ENCODE measurements around the gene SPEM2. TPM values are rescaled to one million over a fixed set of nuclear protein-coding genes. Genes with fewer than 3 reads are reported as not detected.

The SPEM2 gene
- polyA plus RNA-seq, 1 donor from 2014 or later = not detected

- Histone ChIP-seq H3K4me3 (ENCODE audit: low read length) (peak overlapping the region; percentile 85), H3K27ac (ENCODE audit: low read length) (peak overlapping the region; percentile 99), H3K27me3 (ENCODE audit: insufficient read depth, low read depth, low read length) (peaks cover 40% of the 10 kb centered on the region)
Measured at GRCh38 chr17:7441266-7441665, 15.8 kb downstream of the SPEM2 start.

DNA sequence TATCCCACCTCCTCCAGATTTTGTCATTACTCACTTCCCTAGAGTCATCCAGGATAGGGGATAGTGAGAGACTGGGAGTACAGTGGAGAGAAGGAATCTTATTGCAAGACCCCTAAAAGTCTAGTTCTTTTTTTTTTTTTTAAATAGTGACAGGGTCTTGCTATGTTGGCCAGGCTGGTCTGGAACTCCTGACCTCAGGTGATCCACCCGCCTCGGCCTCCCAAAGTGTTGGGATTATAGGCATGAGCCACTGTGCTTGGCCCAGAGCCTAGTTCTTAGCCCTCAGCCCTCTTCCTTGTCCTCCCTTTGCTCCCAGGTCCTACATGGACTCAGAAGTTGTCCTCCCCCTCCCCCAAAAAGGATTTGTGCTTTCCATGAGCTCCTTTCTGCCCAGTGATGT is 16.7 kb downstream of the SPEM2 start:
- H3F3A ChIP-seq (ENCODE audit: insufficient read depth, low read length, poor library complexity, severe bottlenecking) = peaks cover 4% of the 10 kb centered on the region
- no peaks in the 10 kb centered on the region for H3K9me2 ChIP-seq (ENCODE audit: insufficient read depth, low read length)
- H3K9ac ChIP-seq (ENCODE audit: low read length) = peak overlapping the region; percentile 97
- H3K27ac ChIP-seq (ENCODE audit: low read length) = peak overlapping the region; percentile 99
- no peaks in the 10 kb centered on the region for H3K36me3 ChIP-seq (ENCODE audit: insufficient read depth, low read length)
- H3K9me3 ChIP-seq (ENCODE audit: low read length) = no peaks in the 10 kb centered on the region
- H3K79me2 ChIP-seq (replicated peaks; ENCODE audit: insufficient read depth, low read length) = no peaks in the 10 kb centered on the region
- no peaks in the 10 kb centered on the region for H4K20me1 ChIP-seq (ENCODE audit: insufficient read depth)
- peak overlapping the region; percentile 85 for H3K4me3 ChIP-seq (ENCODE audit: low read length)
- no peak overlapping the region for H2AFZ ChIP-seq (ENCODE audit: low read depth, low read length)
- TF ChIP-seq TAF1 (IDR thresholded peaks at IDR 0.05; ENCODE audit: low read depth) (no peak), EP300 (conservative IDR thresholded peaks at IDR 0.05; ENCODE audit: poor library complexity, severe bottlenecking) (no peak), EZH2 (IDR thresholded peaks at IDR 0.05; ENCODE audit: borderline replicate concordance, insufficient read depth, low read length, poor library complexity, severe bottlenecking) (no peak), MXI1 (conservative IDR thresholded peaks at IDR 0.05; ENCODE audit: poor library complexity, severe bottlenecking) (no peak), SMC3 (conservative IDR thresholded peaks at IDR 0.05; ENCODE audit: poor library complexity) (no peak), RAD21 (conservative IDR thresholded peaks at IDR 0.05) (no peak), POLR2AphosphoS5 (IDR thresholded peaks at IDR 0.05) (no peak)
- TF ChIP-seq, protein P1, sequence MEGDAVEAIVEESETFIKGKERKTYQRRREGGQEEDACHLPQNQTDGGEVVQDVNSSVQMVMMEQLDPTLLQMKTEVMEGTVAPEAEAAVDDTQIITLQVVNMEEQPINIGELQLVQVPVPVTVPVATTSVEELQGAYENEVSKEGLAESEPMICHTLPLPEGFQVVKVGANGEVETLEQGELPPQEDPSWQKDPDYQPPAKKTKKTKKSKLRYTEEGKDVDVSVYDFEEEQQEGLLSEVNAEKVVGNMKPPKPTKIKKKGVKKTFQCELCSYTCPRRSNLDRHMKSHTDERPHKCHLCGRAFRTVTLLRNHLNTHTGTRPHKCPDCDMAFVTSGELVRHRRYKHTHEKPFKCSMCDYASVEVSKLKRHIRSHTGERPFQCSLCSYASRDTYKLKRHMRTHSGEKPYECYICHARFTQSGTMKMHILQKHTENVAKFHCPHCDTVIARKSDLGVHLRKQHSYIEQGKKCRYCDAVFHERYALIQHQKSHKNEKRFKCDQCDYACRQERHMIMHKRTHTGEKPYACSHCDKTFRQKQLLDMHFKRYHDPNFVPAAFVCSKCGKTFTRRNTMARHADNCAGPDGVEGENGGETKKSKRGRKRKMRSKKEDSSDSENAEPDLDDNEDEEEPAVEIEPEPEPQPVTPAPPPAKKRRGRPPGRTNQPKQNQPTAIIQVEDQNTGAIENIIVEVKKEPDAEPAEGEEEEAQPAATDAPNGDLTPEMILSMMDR (IDR thresholded peaks at IDR 0.05; ENCODE audit: poor library complexity, severe bottlenecking) = no peak
- TF ChIP-seq, protein P2, sequence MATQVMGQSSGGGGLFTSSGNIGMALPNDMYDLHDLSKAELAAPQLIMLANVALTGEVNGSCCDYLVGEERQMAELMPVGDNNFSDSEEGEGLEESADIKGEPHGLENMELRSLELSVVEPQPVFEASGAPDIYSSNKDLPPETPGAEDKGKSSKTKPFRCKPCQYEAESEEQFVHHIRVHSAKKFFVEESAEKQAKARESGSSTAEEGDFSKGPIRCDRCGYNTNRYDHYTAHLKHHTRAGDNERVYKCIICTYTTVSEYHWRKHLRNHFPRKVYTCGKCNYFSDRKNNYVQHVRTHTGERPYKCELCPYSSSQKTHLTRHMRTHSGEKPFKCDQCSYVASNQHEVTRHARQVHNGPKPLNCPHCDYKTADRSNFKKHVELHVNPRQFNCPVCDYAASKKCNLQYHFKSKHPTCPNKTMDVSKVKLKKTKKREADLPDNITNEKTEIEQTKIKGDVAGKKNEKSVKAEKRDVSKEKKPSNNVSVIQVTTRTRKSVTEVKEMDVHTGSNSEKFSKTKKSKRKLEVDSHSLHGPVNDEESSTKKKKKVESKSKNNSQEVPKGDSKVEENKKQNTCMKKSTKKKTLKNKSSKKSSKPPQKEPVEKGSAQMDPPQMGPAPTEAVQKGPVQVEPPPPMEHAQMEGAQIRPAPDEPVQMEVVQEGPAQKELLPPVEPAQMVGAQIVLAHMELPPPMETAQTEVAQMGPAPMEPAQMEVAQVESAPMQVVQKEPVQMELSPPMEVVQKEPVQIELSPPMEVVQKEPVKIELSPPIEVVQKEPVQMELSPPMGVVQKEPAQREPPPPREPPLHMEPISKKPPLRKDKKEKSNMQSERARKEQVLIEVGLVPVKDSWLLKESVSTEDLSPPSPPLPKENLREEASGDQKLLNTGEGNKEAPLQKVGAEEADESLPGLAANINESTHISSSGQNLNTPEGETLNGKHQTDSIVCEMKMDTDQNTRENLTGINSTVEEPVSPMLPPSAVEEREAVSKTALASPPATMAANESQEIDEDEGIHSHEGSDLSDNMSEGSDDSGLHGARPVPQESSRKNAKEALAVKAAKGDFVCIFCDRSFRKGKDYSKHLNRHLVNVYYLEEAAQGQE (IDR thresholded peaks at IDR 0.05; ENCODE audit: borderline replicate concordance) = no peak
- peaks cover 38% of the 10 kb centered on the region for H3K27me3 ChIP-seq (ENCODE audit: insufficient read depth, low read depth, low read length)
- H3K4me2 ChIP-seq (ENCODE audit: low read length) = peak overlapping the region; percentile 79

More at GRCh38 chr17:7441266-7441665, 15.8 kb downstream of the SPEM2 start:
- Histone ChIP-seq H3K4me2 (ENCODE audit: low read length) (peak overlapping the region; percentile 79), H3K9me2 (ENCODE audit: insufficient read depth, low read length) (no peaks in the 10 kb centered on the region), H3K9me3 (ENCODE audit: low read length) (no peaks in the 10 kb centered on the region), H3K36me3 (ENCODE audit: insufficient read depth, low read length) (no peaks in the 10 kb centered on the region), H3F3A (ENCODE audit: insufficient read depth, low read length, poor library complexity, severe bottlenecking) (peaks cover 4% of the 10 kb centered on the region), H4K20me1 (ENCODE audit: insufficient read depth) (no peaks in the 10 kb centered on the region), H3K79me2 (replicated peaks; ENCODE audit: insufficient read depth, low read length) (no peaks in the 10 kb centered on the region), H3K9ac (ENCODE audit: low read length) (peak overlapping the region; percentile 97), H2AFZ (ENCODE audit: low read depth, low read length) (no peak overlapping the region)
- TF ChIP-seq SMC3 (conservative IDR thresholded peaks at IDR 0.05; ENCODE audit: poor library complexity) = peak; percentile 31
- TF ChIP-seq POLR2AphosphoS5 (IDR thresholded peaks at IDR 0.05) = no peak
- TF ChIP-seq, protein P2 (IDR thresholded peaks at IDR 0.05; ENCODE audit: borderline replicate concordance) = peak; percentile 99
- TF ChIP-seq TAF1 (IDR thresholded peaks at IDR 0.05; ENCODE audit: low read depth) = peak; percentile 9
